GM12875 (cell line): ENCODE results near the gene BAIAP2.

Experiments
- H3K4me3 ChIP-seq: one replicate; pipeline ENCODE4 v1.5.1; 2011; ENCODE audit warnings: low read depth, low read length, control low read depth
- TF ChIP-seq, protein P1 (sequence below): IDR thresholded peaks from 2 replicates; pipeline ENCODE4 v1.5.1; 2011; ENCODE audit warnings: low read depth, mild to moderate bottlenecking, control low read depth, inconsistent platforms, low read length, moderate library complexity, borderline replicate concordance; ENCODE audit not compliant: insufficient read depth

BAIAP2 gene

DNA sequence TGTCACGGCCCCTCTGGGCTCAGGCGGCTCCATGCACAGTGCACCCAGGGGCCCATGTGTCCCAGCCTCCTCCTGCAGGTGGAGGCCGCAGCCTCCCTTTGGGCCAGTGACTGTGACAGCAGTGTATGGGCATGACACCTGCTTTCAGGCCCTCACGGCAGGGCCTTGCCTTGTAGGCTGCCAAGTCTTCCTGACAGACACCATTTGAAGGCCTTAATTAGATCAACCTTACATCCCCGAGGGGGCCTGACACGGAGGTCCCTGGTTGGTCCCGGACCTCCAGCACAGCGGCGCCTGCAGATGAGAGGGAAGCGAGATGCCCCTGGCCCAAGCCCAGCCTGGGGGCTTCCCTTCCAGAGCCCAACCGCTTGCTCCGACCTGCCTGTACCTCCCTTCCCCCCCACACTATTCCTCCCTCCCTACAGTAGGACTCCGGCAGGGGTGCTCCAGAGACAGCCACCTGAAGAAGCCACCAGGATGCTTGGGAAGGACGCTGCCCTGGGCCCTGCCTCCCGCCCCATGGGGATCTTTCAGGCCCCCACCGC is 31.9 kb downstream of the BAIAP2 start:
- TF ChIP-seq, protein P1, sequence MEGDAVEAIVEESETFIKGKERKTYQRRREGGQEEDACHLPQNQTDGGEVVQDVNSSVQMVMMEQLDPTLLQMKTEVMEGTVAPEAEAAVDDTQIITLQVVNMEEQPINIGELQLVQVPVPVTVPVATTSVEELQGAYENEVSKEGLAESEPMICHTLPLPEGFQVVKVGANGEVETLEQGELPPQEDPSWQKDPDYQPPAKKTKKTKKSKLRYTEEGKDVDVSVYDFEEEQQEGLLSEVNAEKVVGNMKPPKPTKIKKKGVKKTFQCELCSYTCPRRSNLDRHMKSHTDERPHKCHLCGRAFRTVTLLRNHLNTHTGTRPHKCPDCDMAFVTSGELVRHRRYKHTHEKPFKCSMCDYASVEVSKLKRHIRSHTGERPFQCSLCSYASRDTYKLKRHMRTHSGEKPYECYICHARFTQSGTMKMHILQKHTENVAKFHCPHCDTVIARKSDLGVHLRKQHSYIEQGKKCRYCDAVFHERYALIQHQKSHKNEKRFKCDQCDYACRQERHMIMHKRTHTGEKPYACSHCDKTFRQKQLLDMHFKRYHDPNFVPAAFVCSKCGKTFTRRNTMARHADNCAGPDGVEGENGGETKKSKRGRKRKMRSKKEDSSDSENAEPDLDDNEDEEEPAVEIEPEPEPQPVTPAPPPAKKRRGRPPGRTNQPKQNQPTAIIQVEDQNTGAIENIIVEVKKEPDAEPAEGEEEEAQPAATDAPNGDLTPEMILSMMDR, result no peak
- no peak overlapping the region for H3K4me3 ChIP-seq

- H3K4me3 ChIP-seq, result no peak overlapping the region
- TF ChIP-seq, protein P1, result no peak
These were observed 32.5 kb downstream of the BAIAP2 start for GRCh38 chr17:81067391-81067811.

DNA sequence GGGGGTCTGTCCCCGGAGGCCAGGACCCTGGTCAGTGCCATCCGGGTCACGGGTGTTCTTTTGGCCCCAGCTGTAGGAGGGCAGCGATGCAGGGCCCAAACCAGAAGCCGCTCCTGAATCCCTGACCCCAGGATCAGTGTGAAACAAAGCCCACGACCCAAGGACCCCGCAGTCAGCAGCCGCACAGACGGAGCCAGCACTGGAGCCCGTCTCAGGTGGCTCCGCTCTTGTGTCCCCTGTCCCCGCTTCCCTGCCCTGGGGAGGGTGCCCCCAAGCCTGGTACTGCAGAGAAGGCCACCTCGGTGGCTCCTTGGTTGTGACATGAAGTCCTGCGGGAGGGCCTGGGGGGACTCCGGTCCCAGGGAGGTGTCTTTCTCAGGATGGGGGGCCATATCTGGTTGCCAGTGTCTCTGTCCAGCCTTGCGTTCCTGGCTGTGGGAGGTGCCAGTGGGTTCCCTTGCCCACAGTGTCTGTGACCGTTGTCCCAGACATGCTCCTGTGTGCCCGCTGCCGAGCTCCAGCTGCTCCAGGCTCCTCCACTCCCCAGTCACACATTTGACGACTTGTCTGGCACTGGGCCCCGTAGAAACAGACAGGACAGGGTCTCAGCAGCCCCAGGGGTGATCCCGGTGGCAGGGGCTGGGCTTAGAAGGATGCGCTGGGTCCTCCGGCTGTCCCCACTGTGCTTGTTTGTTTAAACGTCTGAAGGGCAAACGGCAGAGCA is 33.6 kb downstream of the BAIAP2 start:
- no peak overlapping the region for H3K4me3 ChIP-seq
- TF ChIP-seq, protein P1, result no peak

GRCh38 chr17:81069135-81069645 is 34.2 kb downstream of the BAIAP2 start:
- H3K4me3 ChIP-seq, result no peak overlapping the region
- TF ChIP-seq, protein P1, result no peak

DNA sequence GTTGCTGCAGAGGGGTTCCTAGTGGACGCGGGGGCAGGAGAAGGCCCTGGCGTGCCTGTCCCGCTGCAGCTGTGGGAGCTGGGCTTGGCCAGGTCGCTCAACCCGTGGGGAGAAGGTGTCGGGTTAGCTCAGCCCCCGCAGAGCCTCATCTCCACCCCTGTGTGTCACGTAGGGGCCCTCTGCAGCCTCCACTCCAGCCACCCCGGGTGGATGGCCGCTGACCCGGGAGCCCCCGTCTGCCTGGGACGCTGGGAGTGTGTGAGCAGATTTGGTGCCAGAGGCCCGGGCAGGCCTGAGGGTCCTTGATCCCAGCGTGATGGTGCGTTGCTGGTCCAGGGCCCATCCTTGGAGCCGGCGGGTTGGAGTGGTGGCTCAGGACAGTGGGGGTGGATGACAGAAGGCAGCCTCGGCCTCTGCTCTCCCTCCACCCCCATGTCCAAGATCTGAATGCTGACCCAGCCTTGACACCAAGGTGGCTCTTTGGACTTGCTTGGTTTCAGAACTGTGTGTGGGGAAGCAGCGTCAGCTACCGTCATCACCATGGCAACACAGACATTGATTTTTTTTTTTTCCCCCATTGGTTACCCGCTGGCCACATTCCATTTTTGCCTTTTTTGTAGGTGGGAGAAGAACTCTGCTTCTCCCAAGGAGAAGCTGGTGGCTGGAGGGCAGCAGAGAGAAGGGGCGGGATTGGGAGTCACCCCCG is 35.7 kb downstream of the BAIAP2 start:
- TF ChIP-seq, protein P1, result no peak
- no peak overlapping the region for H3K4me3 ChIP-seq

- no peak overlapping the region for H3K4me3 ChIP-seq
- TF ChIP-seq, protein P1, result no peak
These were observed 37.1 kb downstream of the BAIAP2 start for GRCh38 chr17:81071761-81072741.
